MCF 10A (cell line): ENCODE data around the gene PLPP2. TPM values are rescaled to one million over a fixed set of nuclear protein-coding genes. Genes with fewer than 3 reads are reported as not detected.
A peak's percentile ranks its signal among the peaks of the same experiment; 100 is the strongest.

ENCODE experiments used
- BruUV-seq: library from RNA; stranded (reverse); fragments of 400-500 nt; replicated peaks from 2 replicates; lab custom pipeline; 2021; lab: Mats Ljungman, UMichigan
- CTCF ChIA-PET: fragments of 300-600 bp; sonication (Branson Sonifier 250); formaldehyde crosslinking; extraction: SDS; loops from one replicate; lab custom pipeline; 2021; ENCODE audit warnings: antibody characterized with exemption, inconsistent platforms; lab: Yijun Ruan, JAX
- POLR2A ChIA-PET: fragments of 300-600, 350-650 bp; sonication (Branson Sonifier 250); formaldehyde crosslinking; extraction: SDS; loops from one replicate; lab custom pipeline; 2020; ENCODE audit warnings: antibody characterized with exemption, inconsistent platforms; lab: Yijun Ruan, JAX
- DNase-seq: peaks from one replicate; pipeline ENCODE4 v3.0.0-alpha.2; 2018; ENCODE audit not compliant: unreplicated experiment
- H3K27ac Mint-ChIP-seq: one replicate; pipeline ENCODE4 v1.8.0; 2022; ENCODE audit warnings: mild to moderate bottlenecking, low read depth, mixed read lengths; ENCODE audit not compliant: unreplicated experiment
- H3K27me3 Mint-ChIP-seq: one replicate; pipeline ENCODE4 v1.8.0; 2022; ENCODE audit warnings: mixed read lengths; ENCODE audit not compliant: insufficient read depth, unreplicated experiment
- H3K36me3 Mint-ChIP-seq: one replicate; pipeline ENCODE4 v1.8.0; 2022; ENCODE audit warnings: mild to moderate bottlenecking, moderate library complexity, mixed read lengths; ENCODE audit not compliant: insufficient read depth, unreplicated experiment
- H3K4me1 Mint-ChIP-seq: one replicate; pipeline ENCODE4 v1.8.0; 2022; ENCODE audit warnings: mixed read lengths; ENCODE audit not compliant: insufficient read depth, unreplicated experiment
- H3K4me3 Mint-ChIP-seq: one replicate; pipeline ENCODE4 v1.8.0; 2022; ENCODE audit warnings: mild to moderate bottlenecking, moderate library complexity, mixed read lengths; ENCODE audit not compliant: unreplicated experiment
- H3K9me3 Mint-ChIP-seq: one replicate; pipeline ENCODE4 v1.8.0; 2022; ENCODE audit warnings: mixed read lengths; ENCODE audit not compliant: unreplicated experiment
- intact Hi-C: fragments of 100-400 bp; cut with micrococcal nuclease; formaldehyde crosslinking; loops from 2 replicates; pipeline ENCODE4 v1.14.1; 2022
- total RNA-seq: library from RNA; stranded (reverse); gene quantifications from 2 replicates; pipeline ENCODE4 v1.2.3, GENCODE V29; 2022
- TF ChIP-seq, protein P1 (sequence below): fragments of 200-600 bp; IDR thresholded peaks from one replicate; pipeline ENCODE4 v1.8.0; 2022; ENCODE audit warnings: antibody characterized with exemption, mild to moderate bottlenecking; ENCODE audit not compliant: unreplicated experiment

PLPP2 gene
- total RNA-seq, 1 experiment from 2014 or later, result 5.4 TPM

GRCh38 chr19:294341-294945 lies 3.2 kb upstream of the PLPP2 start:
- H3K9me3 Mint-ChIP-seq, result no peaks in the 10 kb centered on the region
- peaks cover 17% of the 10 kb centered on the region for H3K4me1 Mint-ChIP-seq
- BruUV-seq, result no TSS peak
- no peak overlapping the region for H3K27ac Mint-ChIP-seq
- ChIA-PET CTCF (no interaction called here), POLR2A (no interaction called here)
- DNase-seq, result no peak
- no peak overlapping the region for H3K4me3 Mint-ChIP-seq
- intact Hi-C loops, result no loop called here
- TF ChIP-seq, protein P1, sequence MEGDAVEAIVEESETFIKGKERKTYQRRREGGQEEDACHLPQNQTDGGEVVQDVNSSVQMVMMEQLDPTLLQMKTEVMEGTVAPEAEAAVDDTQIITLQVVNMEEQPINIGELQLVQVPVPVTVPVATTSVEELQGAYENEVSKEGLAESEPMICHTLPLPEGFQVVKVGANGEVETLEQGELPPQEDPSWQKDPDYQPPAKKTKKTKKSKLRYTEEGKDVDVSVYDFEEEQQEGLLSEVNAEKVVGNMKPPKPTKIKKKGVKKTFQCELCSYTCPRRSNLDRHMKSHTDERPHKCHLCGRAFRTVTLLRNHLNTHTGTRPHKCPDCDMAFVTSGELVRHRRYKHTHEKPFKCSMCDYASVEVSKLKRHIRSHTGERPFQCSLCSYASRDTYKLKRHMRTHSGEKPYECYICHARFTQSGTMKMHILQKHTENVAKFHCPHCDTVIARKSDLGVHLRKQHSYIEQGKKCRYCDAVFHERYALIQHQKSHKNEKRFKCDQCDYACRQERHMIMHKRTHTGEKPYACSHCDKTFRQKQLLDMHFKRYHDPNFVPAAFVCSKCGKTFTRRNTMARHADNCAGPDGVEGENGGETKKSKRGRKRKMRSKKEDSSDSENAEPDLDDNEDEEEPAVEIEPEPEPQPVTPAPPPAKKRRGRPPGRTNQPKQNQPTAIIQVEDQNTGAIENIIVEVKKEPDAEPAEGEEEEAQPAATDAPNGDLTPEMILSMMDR, result no peak
- H3K36me3 Mint-ChIP-seq, result no peaks in the 10 kb centered on the region
- H3K27me3 Mint-ChIP-seq, result peaks cover 29% of the 10 kb centered on the region

- Mint-ChIP-seq H3K4me1 (peaks cover 17% of the 10 kb centered on the region), H3K4me3 (no peak overlapping the region), H3K36me3 (no peaks in the 10 kb centered on the region), H3K27me3 (peaks cover 29% of the 10 kb centered on the region), H3K9me3 (no peaks in the 10 kb centered on the region), H3K27ac (no peak overlapping the region)
- CTCF ChIA-PET, result no interaction called here
- intact Hi-C loops, result no loop called here
- peak; percentile 4 for DNase-seq
- TF ChIP-seq, protein P1, result no peak
- POLR2A ChIA-PET, result no interaction called here
- BruUV-seq, result no TSS peak
Measured at GRCh38 chr19:293436-294110, 2.4 kb upstream of the PLPP2 start.

- Mint-ChIP-seq H3K4me3 (no peak overlapping the region), H3K36me3 (no peaks in the 10 kb centered on the region), H3K4me1 (peaks cover 17% of the 10 kb centered on the region), H3K27me3 (peaks cover 29% of the 10 kb centered on the region), H3K27ac (no peak overlapping the region), H3K9me3 (no peaks in the 10 kb centered on the region)
- ChIA-PET POLR2A (no interaction called here), CTCF (no interaction called here)
- BruUV-seq, result no TSS peak
- TF ChIP-seq, protein P1, result no peak
- intact Hi-C loops, result no loop called here
- no peak for DNase-seq
Measured at GRCh38 chr19:292951-293350, 1.7 kb upstream of the PLPP2 start.

DNA sequence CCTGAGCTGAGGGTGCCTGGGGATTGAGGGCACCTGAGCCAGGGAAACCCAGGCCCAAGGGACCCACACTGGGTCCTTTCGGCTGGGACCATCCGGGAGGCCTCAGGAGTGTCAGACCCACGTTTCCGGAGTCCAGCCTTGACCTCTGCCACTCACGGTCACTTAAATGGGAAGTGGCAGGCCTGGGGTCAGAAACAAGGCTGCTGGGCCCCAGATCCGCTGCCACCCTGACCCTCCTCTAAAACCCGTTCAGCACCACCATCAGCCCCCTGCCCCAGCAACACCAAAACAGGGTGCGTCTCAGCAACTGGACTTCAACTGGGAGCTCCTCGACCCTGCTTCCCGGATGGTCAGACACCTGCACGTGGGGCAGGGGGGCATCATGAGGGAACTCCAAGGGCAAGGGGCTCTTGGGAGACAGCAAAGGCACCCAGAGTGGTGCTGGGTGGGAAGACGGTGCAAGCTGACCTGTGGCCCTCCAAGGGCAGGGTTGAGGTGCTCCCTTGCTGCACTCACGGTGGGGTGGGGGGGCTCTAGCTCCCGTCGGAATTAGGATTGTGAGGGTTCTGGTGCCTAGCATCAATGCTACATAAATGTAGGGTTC lies 1.2 kb upstream of the PLPP2 start:
- Mint-ChIP-seq H3K4me1 (peaks cover 17% of the 10 kb centered on the region), H3K36me3 (peaks cover 3% of the 10 kb centered on the region), H3K27me3 (peaks cover 29% of the 10 kb centered on the region), H3K27ac (no peak overlapping the region), H3K4me3 (no peak overlapping the region), H3K9me3 (no peaks in the 10 kb centered on the region)
- no peak for DNase-seq
- intact Hi-C loops, result no loop called here
- TF ChIP-seq, protein P1, result no peak
- ChIA-PET CTCF (interaction anchor here (0.7 kb wide), 1 partner anchor 222 kb away, joined by 3 read pairs; no protein-coding TSS in a partner anchor), POLR2A (no interaction called here)
- no TSS peak for BruUV-seq
